ENCODE measurements around the gene RIMKLB. TPM values are rescaled to one million over a fixed set of nuclear protein-coding genes. Genes with fewer than 3 reads are reported as not detected.

Gene RIMKLB
- total RNA-seq, 4 donors from 2014 or later, result 36.5 to 49.7 (median 43.5) TPM

GRCh38 chr12:8677362-8677761, 20.4 kb upstream of the RIMKLB start:
- TF ChIP-seq POLR2AphosphoS5 (IDR thresholded peaks at IDR 0.05), result no peak
- TF ChIP-seq POLR2A (IDR thresholded peaks at IDR 0.05), result no peak
- TF ChIP-seq EP300 (IDR thresholded peaks at IDR 0.05), result no peak
- TF ChIP-seq CTCF (IDR thresholded peaks at IDR 0.05), result no peak
- Histone ChIP-seq H3K4me3 (no peak overlapping the region), H3K9me3 (no peaks in the 10 kb centered on the region), H3K36me3 (no peaks in the 10 kb centered on the region), H3K27me3 (no peaks in the 10 kb centered on the region), H3K27ac (no peak overlapping the region), H3K4me1 (peaks cover 0 to 7% (median 0%) of the 10 kb centered on the region in 3 donors)
- no peak for ATAC-seq
- WGBS, 2 donors (ENCODE audit: low coverage in 1 of 2), result 61 to 69% methylated on average over 3 of the region's 3 CpGs

GRCh38 chr12:8678661-8679111, 19.1 kb upstream of the RIMKLB start:
- Histone ChIP-seq H3K9me3 (no peaks in the 10 kb centered on the region), H3K27me3 (no peaks in the 10 kb centered on the region), H3K36me3 (no peaks in the 10 kb centered on the region), H3K27ac (no peak overlapping the region), H3K4me3 (no peak overlapping the region), H3K4me1 (peaks cover 0 to 7% (median 0%) of the 10 kb centered on the region in 3 donors)
- TF ChIP-seq POLR2A (IDR thresholded peaks at IDR 0.05), result no peak
- TF ChIP-seq POLR2AphosphoS5 (IDR thresholded peaks at IDR 0.05), result no peak
- TF ChIP-seq CTCF (IDR thresholded peaks at IDR 0.05), result no peak
- TF ChIP-seq EP300 (IDR thresholded peaks at IDR 0.05), result no peak
- 11 to 62% methylated on average over 1 to 2 of the region's 3 CpGs for WGBS, 2 donors (ENCODE audit: low coverage in 1 of 2)
- no peak for ATAC-seq

- Histone ChIP-seq H3K9me3 (no peaks in the 10 kb centered on the region), H3K36me3 (no peaks in the 10 kb centered on the region), H3K4me3 (no peak overlapping the region), H3K27me3 (no peaks in the 10 kb centered on the region), H3K4me1 (peaks cover 0 to 7% (median 0%) of the 10 kb centered on the region in 3 donors), H3K27ac (peak overlapping the region in 1 of 4 donors; percentile 35)
- no peak for ATAC-seq
- TF ChIP-seq CTCF (IDR thresholded peaks at IDR 0.05) (peak in 1 of 4 experiments; percentile 7), EP300 (IDR thresholded peaks at IDR 0.05) (no peak), POLR2A (IDR thresholded peaks at IDR 0.05) (no peak), POLR2AphosphoS5 (IDR thresholded peaks at IDR 0.05) (no peak)
- WGBS, 2 donors (ENCODE audit: low coverage in 1 of 2), result 53 to 58% methylated on average over 4 to 9 of the region's 9 CpGs
Observed at GRCh38 chr12:8680533-8680932, 17.3 kb upstream of the RIMKLB start.

GRCh38 chr12:8681129-8681884, 16.5 kb upstream of the RIMKLB start:
- H3K36me3 ChIP-seq, result no peaks in the 10 kb centered on the region
- H3K4me3 ChIP-seq, result no peak overlapping the region
- H3K9me3 ChIP-seq, result no peaks in the 10 kb centered on the region
- no peak for TF ChIP-seq EP300 (IDR thresholded peaks at IDR 0.05)
- TF ChIP-seq POLR2AphosphoS5 (IDR thresholded peaks at IDR 0.05), result no peak
- no peak for TF ChIP-seq POLR2A (IDR thresholded peaks at IDR 0.05)
- no peak for TF ChIP-seq CTCF (IDR thresholded peaks at IDR 0.05)
- WGBS, 2 donors (ENCODE audit: low coverage in 1 of 2), result 45 to 46% methylated on average over 11 of the region's 11 CpGs
- peaks cover 0 to 7% (median 0%) of the 10 kb centered on the region in 3 donors for H3K4me1 ChIP-seq
- H3K27me3 ChIP-seq, result no peaks in the 10 kb centered on the region
- ATAC-seq, result peak; percentile 60
- peak overlapping the region in 2 of 4 donors; percentile 17 to 35 for H3K27ac ChIP-seq

GRCh38 chr12:8685051-8685450, 12.7 kb upstream of the RIMKLB start:
- WGBS, 2 donors (ENCODE audit: low coverage in 1 of 2), result 78 to 100% methylated on average over 2 of the region's 2 CpGs
- Histone ChIP-seq H3K27ac (no peak overlapping the region), H3K4me3 (no peak overlapping the region), H3K9me3 (no peaks in the 10 kb centered on the region), H3K4me1 (peaks cover 5 to 42% (median 13%) of the 10 kb centered on the region in 3 donors), H3K27me3 (no peaks in the 10 kb centered on the region), H3K36me3 (no peaks in the 10 kb centered on the region)
- no peak for ATAC-seq
- TF ChIP-seq POLR2AphosphoS5 (IDR thresholded peaks at IDR 0.05) (no peak), CTCF (IDR thresholded peaks at IDR 0.05) (no peak), EP300 (IDR thresholded peaks at IDR 0.05) (no peak), POLR2A (IDR thresholded peaks at IDR 0.05) (no peak)
